Lower leg skin (tissue), 4 donors: ENCODE results near the gene NR1H3. TPM values are rescaled to one million over a fixed set of nuclear protein-coding genes. Genes with fewer than 3 reads are reported as not detected.

ENCODE experiments used
- DNase-seq, 2 donors: peaks; one replicate each; pipeline ENCODE4 v3.0.0-alpha.2; 2019; ENCODE audit warnings: low spot score in 2 of 2
- H3K4me3 ChIP-seq: fragments of 200-600 bp; sonication (generic); 2 replicates; pipeline ENCODE4 v1.5.1; 2017; ENCODE audit warnings: mild to moderate bottlenecking, low read depth; ENCODE audit not compliant: poor library complexity, severe bottlenecking
- POLR2A ChIP-seq, 2 donors: fragments of 450-650 bp; IDR thresholded peaks; one replicate each; pipeline ENCODE4 v1.6.1; 2016 to 2017; ENCODE audit warnings: antibody characterized with exemption in 2 of 2, mild to moderate bottlenecking in 1 of 2, moderate library complexity in 1 of 2
- WGBS, 2 donors: methylation state at CpG; one replicate each; pipeline ENCODE4 v1.1.5; 2018; 5-methylcytosine and 5-hydroxymethylcytosine counted together
- intact Hi-C: fragments of 100-400 bp; cut with DNase I; formaldehyde crosslinking; loops from one replicate; pipeline ENCODE4 v1.15.0; 2023; ENCODE audit warnings: low total_unique reads
- total RNA-seq, 4 donors: library from RNA; depleted of rRNA; stranded (reverse); fragments of >200 nt; gene quantifications; one replicate each; pipeline ENCODE4 v1.1.0, GENCODE V29; 2016
- TF ChIP-seq, protein P1 (sequence below), 3 donors: fragments of 450-650 bp; IDR thresholded peaks; one replicate each; pipeline ENCODE4 v1.5.1; 2016; ENCODE audit warnings: antibody characterized with exemption in 3 of 3, mild to moderate bottlenecking in 3 of 3, moderate library complexity in 2 of 3

NR1H3 gene
- total RNA-seq, 4 donors from 2014 or later = 18.5 to 34.6 (median 23.4) TPM

DNA sequence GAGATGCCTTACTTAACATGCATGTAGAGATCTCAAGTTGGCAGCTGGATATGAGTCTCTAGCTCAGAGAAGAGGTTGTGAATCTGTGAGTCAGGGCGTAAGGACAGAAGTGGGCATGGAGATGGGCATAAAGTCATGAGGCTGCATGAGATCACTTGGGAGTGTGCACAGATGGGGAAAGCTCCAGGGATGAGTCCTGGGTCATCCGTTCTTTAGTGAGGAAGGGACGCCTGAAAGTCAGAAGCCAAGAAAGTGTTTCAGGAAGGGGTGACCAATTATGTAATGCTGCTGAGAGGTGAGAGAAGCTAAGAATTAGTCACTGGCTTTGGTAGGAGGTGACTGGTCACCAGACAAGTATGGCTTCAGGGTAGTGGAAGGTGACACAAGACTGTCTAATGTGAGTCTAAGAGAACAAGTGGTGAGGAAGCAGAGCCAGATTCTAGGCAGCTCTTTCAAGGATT lies 15.9 kb upstream of the NR1H3 start:
- TF ChIP-seq POLR2A (IDR thresholded peaks at IDR 0.05) = no peak
- no peak for DNase-seq
- intact Hi-C loops = no loop called here
- no peak overlapping the region for H3K4me3 ChIP-seq
- 80 to 90% methylated on average over 3 of the region's 3 CpGs for WGBS, 2 donors

DNA sequence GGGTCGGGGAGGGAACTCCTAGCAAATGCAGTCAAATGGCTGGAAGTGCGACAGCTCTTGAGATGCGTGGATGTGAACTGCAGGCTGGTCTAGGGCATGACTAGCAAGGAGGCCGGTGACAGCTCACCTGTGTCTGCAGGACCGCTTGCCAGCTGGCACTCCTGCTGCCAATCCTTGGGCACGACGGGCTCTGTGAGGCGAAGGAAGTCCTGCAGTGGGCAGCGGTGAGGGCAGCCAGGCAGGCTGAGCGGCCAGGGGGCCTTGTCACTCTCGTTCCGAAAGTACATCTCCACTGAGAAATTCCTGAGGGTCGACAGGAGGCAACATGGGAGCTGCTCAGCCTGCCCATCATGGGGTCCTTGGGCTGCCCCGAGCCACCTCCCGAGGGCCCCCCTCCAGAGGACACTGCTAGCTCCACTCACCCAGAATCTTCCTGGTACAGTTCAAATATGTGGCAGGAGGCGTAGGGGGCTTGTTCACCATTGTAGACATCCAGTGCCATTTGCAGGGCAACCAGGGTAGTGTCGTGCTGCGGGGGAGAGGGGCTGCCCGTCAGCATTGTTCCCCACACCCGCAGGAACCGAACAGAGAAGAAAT lies 15.1 kb upstream of the NR1H3 start:
- TF ChIP-seq, protein P1, sequence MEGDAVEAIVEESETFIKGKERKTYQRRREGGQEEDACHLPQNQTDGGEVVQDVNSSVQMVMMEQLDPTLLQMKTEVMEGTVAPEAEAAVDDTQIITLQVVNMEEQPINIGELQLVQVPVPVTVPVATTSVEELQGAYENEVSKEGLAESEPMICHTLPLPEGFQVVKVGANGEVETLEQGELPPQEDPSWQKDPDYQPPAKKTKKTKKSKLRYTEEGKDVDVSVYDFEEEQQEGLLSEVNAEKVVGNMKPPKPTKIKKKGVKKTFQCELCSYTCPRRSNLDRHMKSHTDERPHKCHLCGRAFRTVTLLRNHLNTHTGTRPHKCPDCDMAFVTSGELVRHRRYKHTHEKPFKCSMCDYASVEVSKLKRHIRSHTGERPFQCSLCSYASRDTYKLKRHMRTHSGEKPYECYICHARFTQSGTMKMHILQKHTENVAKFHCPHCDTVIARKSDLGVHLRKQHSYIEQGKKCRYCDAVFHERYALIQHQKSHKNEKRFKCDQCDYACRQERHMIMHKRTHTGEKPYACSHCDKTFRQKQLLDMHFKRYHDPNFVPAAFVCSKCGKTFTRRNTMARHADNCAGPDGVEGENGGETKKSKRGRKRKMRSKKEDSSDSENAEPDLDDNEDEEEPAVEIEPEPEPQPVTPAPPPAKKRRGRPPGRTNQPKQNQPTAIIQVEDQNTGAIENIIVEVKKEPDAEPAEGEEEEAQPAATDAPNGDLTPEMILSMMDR (IDR thresholded peaks at IDR 0.05) = no peak
- TF ChIP-seq POLR2A (IDR thresholded peaks at IDR 0.05) = no peak
- intact Hi-C loops = no loop called here
- DNase-seq = no peak
- H3K4me3 ChIP-seq = no peak overlapping the region
- WGBS, 2 donors = 88 to 89% methylated on average over 17 to 21 of the region's 21 CpGs

DNA sequence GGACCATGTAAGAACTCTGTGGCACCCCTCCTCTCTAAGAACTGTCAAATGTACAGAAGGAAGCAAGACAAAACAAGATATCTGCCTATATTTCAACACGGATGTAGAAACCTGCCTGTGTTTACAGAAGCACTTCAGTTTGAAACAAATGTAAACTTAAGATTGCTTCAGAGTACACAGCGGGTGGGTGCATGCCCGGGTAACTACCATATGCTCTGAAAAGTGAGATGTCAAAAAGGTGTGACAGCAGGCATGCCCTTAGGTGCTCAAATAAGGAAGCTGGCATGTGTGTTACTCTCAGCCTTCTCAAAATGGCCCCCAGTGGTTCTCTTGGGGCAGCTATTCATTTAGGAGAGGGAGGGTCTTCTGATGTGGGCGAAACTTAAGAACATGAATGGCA lies 14.3 kb upstream of the NR1H3 start:
- TF ChIP-seq POLR2A (IDR thresholded peaks at IDR 0.05) = no peak
- TF ChIP-seq, protein P1 (IDR thresholded peaks at IDR 0.05) = no peak
- intact Hi-C loops = no loop called here
- H3K4me3 ChIP-seq = no peak overlapping the region
- no peak for DNase-seq
- WGBS, 2 donors = 54 to 64% methylated on average over 4 of the region's 4 CpGs

DNA sequence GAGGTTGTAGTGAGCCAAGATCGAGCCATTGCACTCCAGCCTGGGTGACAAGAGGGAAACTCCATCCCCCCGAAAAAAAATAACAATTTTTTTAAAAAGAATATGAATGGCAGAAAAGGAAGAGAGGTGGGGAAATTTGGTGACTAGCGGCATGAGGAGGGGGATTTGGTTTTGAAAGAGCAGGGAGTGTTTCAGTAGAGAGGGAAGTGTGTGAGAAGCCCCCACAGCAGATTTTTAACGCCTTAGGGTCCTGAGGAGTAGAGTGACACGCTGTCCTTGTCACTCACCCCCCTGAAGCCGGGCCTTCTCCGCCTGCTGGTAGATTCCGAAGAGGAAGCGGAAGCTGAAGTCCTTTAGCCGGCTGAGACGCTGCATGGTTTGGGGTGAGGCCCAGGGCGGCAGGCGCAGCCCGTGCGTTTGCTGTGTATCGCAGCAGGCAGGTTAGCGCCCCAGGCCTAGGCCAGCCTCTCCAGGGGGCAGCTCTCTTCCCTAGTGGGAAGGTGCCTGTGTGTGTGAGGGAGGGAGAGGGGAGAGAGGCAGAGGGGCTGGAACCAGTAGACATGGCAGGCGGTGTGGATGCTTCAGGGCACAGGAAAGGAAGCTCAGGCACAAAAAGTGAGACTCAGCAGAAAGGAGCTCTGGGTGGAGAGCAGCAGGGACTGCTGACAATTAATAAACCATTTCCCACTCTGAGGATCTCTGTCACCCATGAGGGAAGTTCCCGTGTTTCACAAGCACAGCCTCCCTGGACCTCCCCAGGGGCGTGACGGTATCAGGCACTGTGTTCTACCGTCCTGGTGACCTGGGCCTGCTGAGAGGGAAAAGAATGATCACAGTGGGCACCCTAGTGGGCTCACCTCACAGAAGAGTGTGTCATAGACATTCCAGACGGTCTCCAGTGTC lies 13.1 kb upstream of the NR1H3 start:
- DNase-seq = no peak
- H3K4me3 ChIP-seq = no peak overlapping the region
- 84 to 89% methylated on average over 23 of the region's 23 CpGs for WGBS, 2 donors
- TF ChIP-seq, protein P1 (IDR thresholded peaks at IDR 0.05) = no peak
- TF ChIP-seq POLR2A (IDR thresholded peaks at IDR 0.05) = no peak
- intact Hi-C loops = no loop called here

DNA sequence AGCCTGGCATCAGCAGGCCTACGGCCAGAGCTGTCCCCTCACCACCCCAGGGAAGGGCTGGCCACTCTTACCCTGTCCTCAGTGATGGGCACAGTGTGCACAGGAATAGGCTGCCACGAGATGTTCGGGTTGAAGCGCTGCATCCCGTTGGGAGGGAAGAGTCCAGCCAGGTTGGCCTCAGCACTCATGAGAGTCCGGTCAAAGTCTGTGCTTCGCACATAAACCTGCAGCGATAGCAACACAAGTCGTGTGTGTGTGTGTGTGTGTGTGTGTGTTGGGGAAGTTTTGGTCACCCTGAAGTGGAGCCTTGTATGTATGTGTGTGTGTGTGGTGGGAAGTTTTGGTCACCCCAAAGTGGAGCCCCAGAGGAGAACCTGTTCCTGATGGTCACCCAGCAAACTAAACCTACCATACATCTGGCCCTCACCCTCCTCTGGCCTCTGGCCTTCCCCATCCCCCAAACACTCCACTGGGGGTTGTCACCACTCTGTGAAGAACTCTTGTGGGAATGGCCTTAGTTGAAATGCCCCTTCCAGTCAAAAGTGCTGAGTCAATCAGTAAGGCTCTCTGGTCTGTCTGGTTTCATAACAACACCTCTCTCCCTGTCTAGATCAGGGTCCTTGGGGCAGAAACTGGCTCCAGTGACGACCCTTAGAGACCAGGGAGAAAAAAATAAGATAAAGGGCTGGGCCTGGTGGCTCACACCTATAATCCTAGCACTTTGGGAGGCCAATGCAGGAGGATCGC lies 12.0 kb upstream of the NR1H3 start:
- intact Hi-C loops = no loop called here
- DNase-seq = no peak
- WGBS, 2 donors = 85 to 90% methylated on average over 10 to 11 of the region's 11 CpGs
- no peak overlapping the region for H3K4me3 ChIP-seq
- TF ChIP-seq POLR2A (IDR thresholded peaks at IDR 0.05) = no peak
- TF ChIP-seq, protein P1 (IDR thresholded peaks at IDR 0.05) = no peak

DNA sequence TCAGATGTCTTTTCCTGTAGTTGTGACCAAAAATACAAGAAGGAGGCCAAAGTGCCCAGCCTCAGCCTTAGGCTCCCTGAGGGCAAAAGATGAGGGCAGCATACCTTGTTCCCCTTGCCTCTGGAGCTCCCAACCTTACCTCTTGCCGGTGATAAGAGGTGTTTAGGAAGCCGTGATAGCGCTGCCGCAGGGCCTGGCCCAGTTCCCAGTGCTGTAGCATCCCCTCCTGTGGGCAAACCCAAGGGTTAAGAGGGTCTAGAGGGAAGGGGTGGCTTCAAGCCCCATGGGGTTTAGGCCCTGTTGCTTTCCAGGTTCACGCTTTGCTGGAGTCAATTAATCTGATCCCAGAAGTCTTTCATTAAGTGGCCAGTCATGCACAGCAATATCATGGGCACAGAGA lies 10.3 kb upstream of the NR1H3 start:
- WGBS, 2 donors = 87 to 93% methylated on average over 5 of the region's 5 CpGs
- H3K4me3 ChIP-seq = no peak overlapping the region
- no peak for TF ChIP-seq POLR2A (IDR thresholded peaks at IDR 0.05)
- TF ChIP-seq, protein P1 (IDR thresholded peaks at IDR 0.05) = no peak
- no peak for DNase-seq
- intact Hi-C loops = no loop called here
